CD8-positive, alpha-beta memory T cell (primary cell): ENCODE data around the gene OR51V1. TPM values are rescaled to one million over a fixed set of nuclear protein-coding genes. Genes with fewer than 3 reads are reported as not detected.

Experiments used
- CTCF ChIA-PET: fragments of 350-600 bp; sonication (Branson Sonifier 250); formaldehyde crosslinking; loops from one replicate; lab custom pipeline; 2021; ENCODE audit warnings: antibody characterized with exemption; lab: Charles Lee
- POLR2A ChIA-PET: fragments of 350-600 bp; sonication (Branson Sonifier 250); formaldehyde crosslinking; loops from one replicate; lab custom pipeline; 2021; ENCODE audit warnings: antibody characterized with exemption; lab: Charles Lee
- DNase-seq, 5 donors: peaks; one replicate each; pipeline versions ENCODE4 v3.0.0 to v3.0.0-alpha.2; 2020 to 2022; ENCODE audit warnings: mixed read lengths in 1 of 5
- H3K27ac ChIP-seq: one replicate; pipeline ENCODE4 v1.7.0; 2013; ENCODE audit warnings: low read depth, mild to moderate bottlenecking, low read length, moderate library complexity
- H3K27me3 ChIP-seq: 2 replicates; pipeline ENCODE4 v1.7.0; 2013; ENCODE audit warnings: low read length, mild to moderate bottlenecking; ENCODE audit not compliant: insufficient read depth, poor library complexity, severe bottlenecking
- H3K36me3 ChIP-seq: 2 replicates; pipeline ENCODE4 v1.7.0; 2013; ENCODE audit warnings: mild to moderate bottlenecking, low read length, moderate library complexity; ENCODE audit not compliant: insufficient read depth
- H3K4me1 ChIP-seq: 2 replicates; pipeline ENCODE4 v1.7.0; 2013; ENCODE audit warnings: mild to moderate bottlenecking, low read length, moderate library complexity; ENCODE audit not compliant: insufficient read depth
- H3K4me3 ChIP-seq: 2 replicates; pipeline ENCODE4 v1.7.0; 2013; ENCODE audit warnings: mild to moderate bottlenecking, low read length
- H3K9me3 ChIP-seq: 2 replicates; pipeline ENCODE4 v1.7.0; 2013; ENCODE audit warnings: mild to moderate bottlenecking, low read length
- H3K27ac Mint-ChIP-seq, 8 donors: one replicate each; pipeline ENCODE4 v1.8.0; 2020 to 2021; ENCODE audit warnings: mixed read lengths in 8 of 8, mild to moderate bottlenecking in 6 of 8, inconsistent platforms in 3 of 8, moderate library complexity in 3 of 8
- H3K27me3 Mint-ChIP-seq, 2 donors: one replicate each; pipeline ENCODE4 v1.8.0; 2020 to 2021; ENCODE audit warnings: mixed read lengths in 2 of 2, mild to moderate bottlenecking in 1 of 2, moderate library complexity in 1 of 2
- H3K36me3 Mint-ChIP-seq, 3 donors: one replicate each; pipeline ENCODE4 v1.8.0; 2020 to 2021; ENCODE audit warnings: mixed read lengths in 3 of 3, inconsistent platforms in 1 of 3, mild to moderate bottlenecking in 1 of 3
- H3K4me1 Mint-ChIP-seq, 3 donors: one replicate each; pipeline ENCODE4 v1.8.0; 2020 to 2021; ENCODE audit warnings: mixed read lengths in 3 of 3, inconsistent platforms in 1 of 3, mild to moderate bottlenecking in 1 of 3
- H3K4me3 Mint-ChIP-seq, 7 donors: one replicate each; pipeline ENCODE4 v1.8.0; 2020 to 2021; ENCODE audit warnings: mixed read lengths in 7 of 7, mild to moderate bottlenecking in 6 of 7, moderate library complexity in 4 of 7, inconsistent platforms in 2 of 7
- H3K9me3 Mint-ChIP-seq, 5 donors: one replicate each; pipeline ENCODE4 v1.8.0; 2020 to 2022; ENCODE audit warnings: mixed read lengths in 5 of 5, mild to moderate bottlenecking in 3 of 5, moderate library complexity in 2 of 5, inconsistent platforms in 1 of 5
- polyA plus RNA-seq: library from polyadenylated mRNA; unstranded; fragments of 300-500 nt; fragmentation: Illumina TruSeq; gene quantifications from one replicate; pipeline ENCODE4 v1.2.3, GENCODE V29; 2021
- total RNA-seq, 2 experiments: library from RNA; stranded (reverse); gene quantifications; one replicate each; pipeline ENCODE4 v1.2.3, GENCODE V29; 2021

Gene OR51V1
- total and polyA plus RNA-seq, 3 experiments from 2014 or later = not detected

DNA sequence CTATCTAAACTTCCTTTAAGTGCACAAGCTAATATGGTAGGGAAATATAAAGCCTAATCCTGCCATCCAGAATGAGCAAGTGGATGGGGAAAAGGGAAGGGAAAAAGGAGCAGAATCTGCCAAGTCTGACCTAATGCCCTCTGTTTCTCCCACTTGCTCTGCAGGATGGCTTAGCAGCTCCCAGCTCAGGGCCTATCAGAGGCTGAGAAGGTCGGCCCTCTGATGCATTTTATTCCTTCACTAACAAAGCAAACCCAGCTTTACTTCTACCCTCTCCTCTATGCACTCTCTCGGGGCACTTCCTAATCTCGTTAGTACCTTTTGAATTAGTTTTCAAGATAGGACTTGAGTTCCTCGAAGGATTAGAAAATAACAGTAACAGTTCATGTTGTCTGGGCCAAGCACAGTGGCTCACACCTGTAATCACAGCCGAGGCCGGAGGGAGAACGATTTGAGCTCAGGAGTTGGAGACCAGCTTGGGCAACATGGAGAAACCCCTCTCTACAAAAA is 9.9 kb upstream of the OR51V1 start:
- no peak overlapping the region for H3K4me3 ChIP-seq
- H3K9me3 ChIP-seq = no peaks in the 10 kb centered on the region
- no peaks in the 10 kb centered on the region for H3K4me1 ChIP-seq
- CTCF ChIA-PET = no interaction called here
- H3K4me3 Mint-ChIP-seq = no peak overlapping the region
- no peak overlapping the region for H3K27ac ChIP-seq
- POLR2A ChIA-PET = no interaction called here
- DNase-seq = no peak
- peaks cover 0 to 5% of the 10 kb centered on the region in 2 donors for H3K27me3 Mint-ChIP-seq
- H3K36me3 ChIP-seq = no peaks in the 10 kb centered on the region
- H3K4me1 Mint-ChIP-seq = no peaks in the 10 kb centered on the region
- H3K9me3 Mint-ChIP-seq = no peaks in the 10 kb centered on the region
- H3K36me3 Mint-ChIP-seq = no peaks in the 10 kb centered on the region
- no peak overlapping the region for H3K27ac Mint-ChIP-seq
- H3K27me3 ChIP-seq = no peaks in the 10 kb centered on the region

DNA sequence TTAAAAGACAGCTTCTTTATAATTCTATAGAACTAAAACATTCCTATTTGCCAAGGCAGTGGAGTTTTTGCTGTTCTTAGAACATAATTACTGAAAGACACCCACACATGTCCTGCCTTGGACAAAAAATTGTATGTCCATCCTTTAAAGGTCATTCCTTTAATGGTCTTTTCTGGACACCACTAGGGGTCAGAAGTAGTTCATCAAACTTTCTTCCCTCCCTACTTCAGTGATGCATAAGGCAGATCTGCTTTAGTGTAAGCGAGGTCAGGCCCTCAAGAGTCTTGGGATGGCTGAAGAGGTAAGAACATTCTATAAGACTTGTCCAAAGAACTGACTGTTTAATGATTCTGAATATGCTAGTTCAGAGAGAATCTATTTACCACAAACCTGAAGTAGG is 4.3 kb upstream of the OR51V1 start:
- no peaks in the 10 kb centered on the region for H3K4me1 ChIP-seq
- Mint-ChIP-seq H3K4me1 (no peaks in the 10 kb centered on the region), H3K27me3 (peaks cover 0 to 4% of the 10 kb centered on the region in 2 donors), H3K27ac (no peak overlapping the region), H3K9me3 (no peaks in the 10 kb centered on the region), H3K36me3 (no peaks in the 10 kb centered on the region), H3K4me3 (no peak overlapping the region)
- H3K36me3 ChIP-seq = no peaks in the 10 kb centered on the region
- H3K9me3 ChIP-seq = no peaks in the 10 kb centered on the region
- no peaks in the 10 kb centered on the region for H3K27me3 ChIP-seq
- DNase-seq = no peak
- POLR2A ChIA-PET = no interaction called here
- H3K4me3 ChIP-seq = no peak overlapping the region
- CTCF ChIA-PET = no interaction called here
- no peak overlapping the region for H3K27ac ChIP-seq

- Histone ChIP-seq H3K4me1 (no peaks in the 10 kb centered on the region), H3K36me3 (no peaks in the 10 kb centered on the region), H3K9me3 (no peaks in the 10 kb centered on the region), H3K4me3 (no peak overlapping the region), H3K27me3 (no peaks in the 10 kb centered on the region), H3K27ac (no peak overlapping the region)
- DNase-seq = no peak
- H3K36me3 Mint-ChIP-seq = no peaks in the 10 kb centered on the region
- no peak overlapping the region for H3K27ac Mint-ChIP-seq
- ChIA-PET POLR2A (no interaction called here), CTCF (no interaction called here)
- H3K4me1 Mint-ChIP-seq = no peaks in the 10 kb centered on the region
- H3K4me3 Mint-ChIP-seq = no peak overlapping the region
- H3K9me3 Mint-ChIP-seq = no peaks in the 10 kb centered on the region
- peaks cover 0 to 3% of the 10 kb centered on the region in 2 donors for H3K27me3 Mint-ChIP-seq
Measured at GRCh38 chr11:5203366-5203765, 2.9 kb upstream of the OR51V1 start.

- DNase-seq = no peak
- H3K9me3 ChIP-seq = no peaks in the 10 kb centered on the region
- H3K27ac ChIP-seq = no peak overlapping the region
- H3K4me3 ChIP-seq = no peak overlapping the region
- POLR2A ChIA-PET = no interaction called here
- no peaks in the 10 kb centered on the region for H3K4me1 ChIP-seq
- H3K36me3 Mint-ChIP-seq = no peaks in the 10 kb centered on the region
- peaks cover 0 to 3% (median 0%) of the 10 kb centered on the region in 5 donors for H3K9me3 Mint-ChIP-seq
- H3K27me3 Mint-ChIP-seq = peaks cover 0 to 4% of the 10 kb centered on the region in 2 donors
- CTCF ChIA-PET = no interaction called here
- H3K36me3 ChIP-seq = no peaks in the 10 kb centered on the region
- H3K27me3 ChIP-seq = no peaks in the 10 kb centered on the region
- no peak overlapping the region for H3K27ac Mint-ChIP-seq
- no peaks in the 10 kb centered on the region for H3K4me1 Mint-ChIP-seq
- no peak overlapping the region for H3K4me3 Mint-ChIP-seq
Measured at GRCh38 chr11:5198285-5198684, 2.2 kb downstream of the OR51V1 start.

GRCh38 chr11:5197536-5197935 is 2.9 kb downstream of the OR51V1 start:
- no peak overlapping the region for H3K4me3 Mint-ChIP-seq
- Histone ChIP-seq H3K27me3 (no peaks in the 10 kb centered on the region), H3K4me3 (no peak overlapping the region), H3K36me3 (no peaks in the 10 kb centered on the region), H3K9me3 (no peaks in the 10 kb centered on the region), H3K4me1 (no peaks in the 10 kb centered on the region), H3K27ac (no peak overlapping the region)
- POLR2A ChIA-PET = no interaction called here
- DNase-seq = no peak
- H3K27ac Mint-ChIP-seq = no peak overlapping the region
- peaks cover 0 to 2% of the 10 kb centered on the region in 2 donors for H3K27me3 Mint-ChIP-seq
- peaks cover 0 to 3% (median 0%) of the 10 kb centered on the region in 5 donors for H3K9me3 Mint-ChIP-seq
- no peaks in the 10 kb centered on the region for H3K4me1 Mint-ChIP-seq
- no peaks in the 10 kb centered on the region for H3K36me3 Mint-ChIP-seq
- CTCF ChIA-PET = no interaction called here

DNA sequence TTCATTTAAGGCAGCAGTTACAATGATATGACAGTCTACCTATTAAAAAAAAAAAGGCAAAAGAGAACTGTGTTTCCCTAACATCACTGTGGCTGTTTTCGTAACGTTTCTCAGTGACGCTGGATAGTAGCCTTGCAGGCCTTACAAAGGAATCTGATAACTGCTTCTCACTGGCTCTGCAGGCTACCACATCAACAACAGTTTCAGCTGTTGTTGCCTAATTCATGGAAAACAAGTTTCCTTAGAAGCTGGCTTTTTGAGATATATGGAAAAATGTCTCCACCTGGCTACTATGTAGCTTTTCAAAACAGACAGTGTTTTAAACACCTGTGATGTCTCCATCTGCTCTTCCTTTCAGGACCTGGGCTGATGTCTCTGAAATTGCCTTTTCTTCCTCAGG is 3.8 kb downstream of the OR51V1 start:
- peaks cover 0 to 2% of the 10 kb centered on the region in 2 donors for H3K27me3 Mint-ChIP-seq
- POLR2A ChIA-PET = no interaction called here
- no peak overlapping the region for H3K27ac Mint-ChIP-seq
- H3K27ac ChIP-seq = no peak overlapping the region
- H3K4me3 ChIP-seq = no peak overlapping the region
- H3K36me3 ChIP-seq = no peaks in the 10 kb centered on the region
- H3K27me3 ChIP-seq = no peaks in the 10 kb centered on the region
- H3K4me3 Mint-ChIP-seq = no peak overlapping the region
- peaks cover 0 to 3% (median under 1%) of the 10 kb centered on the region in 5 donors for H3K9me3 Mint-ChIP-seq
- no peaks in the 10 kb centered on the region for H3K4me1 Mint-ChIP-seq
- H3K9me3 ChIP-seq = no peaks in the 10 kb centered on the region
- no peak for DNase-seq
- H3K4me1 ChIP-seq = no peaks in the 10 kb centered on the region
- CTCF ChIA-PET = no interaction called here
- no peaks in the 10 kb centered on the region for H3K36me3 Mint-ChIP-seq

GRCh38 chr11:5196067-5196466 is 4.4 kb downstream of the OR51V1 start:
- Mint-ChIP-seq H3K9me3 (peaks cover 0 to 7% (median 2%) of the 10 kb centered on the region in 5 donors), H3K27ac (no peak overlapping the region), H3K4me3 (no peak overlapping the region), H3K27me3 (peaks cover 0 to 2% of the 10 kb centered on the region in 2 donors), H3K4me1 (no peaks in the 10 kb centered on the region), H3K36me3 (no peaks in the 10 kb centered on the region)
- Histone ChIP-seq H3K4me3 (no peak overlapping the region), H3K27me3 (no peaks in the 10 kb centered on the region), H3K27ac (no peak overlapping the region), H3K4me1 (no peaks in the 10 kb centered on the region), H3K36me3 (no peaks in the 10 kb centered on the region), H3K9me3 (no peaks in the 10 kb centered on the region)
- ChIA-PET POLR2A (no interaction called here), CTCF (no interaction called here)
- DNase-seq = no peak

DNA sequence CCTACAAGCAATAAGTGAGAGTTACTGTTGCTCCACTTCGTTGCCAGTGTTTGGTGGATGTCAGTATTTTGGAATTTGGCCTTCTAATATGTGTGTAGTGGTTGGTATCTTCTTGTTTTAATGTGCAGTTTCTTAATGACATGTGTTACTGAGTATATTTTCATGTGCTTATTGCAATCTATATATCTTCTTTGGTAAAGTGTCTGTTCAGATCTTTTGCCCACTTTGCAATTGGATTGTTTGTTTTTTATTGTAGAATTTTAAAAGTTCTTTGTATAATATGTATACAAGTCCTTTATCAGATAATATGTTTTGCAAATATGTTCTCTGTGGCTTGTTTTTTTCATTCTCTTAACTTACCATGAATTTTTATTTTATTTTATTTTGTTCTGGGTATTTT is 7.7 kb downstream of the OR51V1 start:
- Histone ChIP-seq H3K27ac (no peak overlapping the region), H3K9me3 (no peaks in the 10 kb centered on the region), H3K36me3 (no peaks in the 10 kb centered on the region), H3K4me1 (no peaks in the 10 kb centered on the region), H3K4me3 (no peak overlapping the region), H3K27me3 (no peaks in the 10 kb centered on the region)
- H3K4me3 Mint-ChIP-seq = no peak overlapping the region
- peaks cover 2 to 12% (median 8%) of the 10 kb centered on the region in 5 donors for H3K9me3 Mint-ChIP-seq
- CTCF ChIA-PET = no interaction called here
- H3K4me1 Mint-ChIP-seq = no peaks in the 10 kb centered on the region
- no peak overlapping the region for H3K27ac Mint-ChIP-seq
- POLR2A ChIA-PET = no interaction called here
- no peaks in the 10 kb centered on the region for H3K36me3 Mint-ChIP-seq
- peaks cover 0 to 1% of the 10 kb centered on the region in 2 donors for H3K27me3 Mint-ChIP-seq
- DNase-seq = no peak

GRCh38 chr11:5188201-5188600 is 12.3 kb downstream of the OR51V1 start:
- Mint-ChIP-seq H3K4me3 (no peak overlapping the region), H3K27ac (no peak overlapping the region), H3K36me3 (no peaks in the 10 kb centered on the region), H3K9me3 (peaks cover 3 to 12% (median 8%) of the 10 kb centered on the region in 5 donors), H3K4me1 (no peaks in the 10 kb centered on the region), H3K27me3 (no peaks in the 10 kb centered on the region)
- Histone ChIP-seq H3K27ac (no peak overlapping the region), H3K4me3 (no peak overlapping the region), H3K36me3 (no peaks in the 10 kb centered on the region), H3K9me3 (no peaks in the 10 kb centered on the region), H3K4me1 (no peaks in the 10 kb centered on the region), H3K27me3 (no peaks in the 10 kb centered on the region)
- CTCF ChIA-PET = no interaction called here
- no peak for DNase-seq
- POLR2A ChIA-PET = no interaction called here
